SK-N-SH treated with all-trans-retinoic acid at 6 μM for 48 hours (cell line): ENCODE measurements around the gene CDIPT.
"Not testable (repeated sequence)": the region's sequence is repeated elsewhere in the genome, so short reads cannot be mapped to it uniquely, and the experiment has no call there.

Source experiments
- ATAC-seq: fragments of 200-7000 bp; cut with Tn5 transposase; 3 replicates; pipeline ENCODE4 v1.9.1; 2020; ENCODE audit warnings: mild to moderate bottlenecking, moderate library complexity
- ARNTL ChIP-seq: fragments of 450-650 bp; formaldehyde crosslinking; IDR thresholded peaks from 2 replicates; pipeline ENCODE4 v1.5.0; 2020; ENCODE audit warnings: low read depth, mild to moderate bottlenecking, moderate library complexity, borderline replicate concordance
- BACH2 ChIP-seq: fragments of 250-450 bp; sonication (Bioruptor Pico); IDR thresholded peaks from 2 replicates; pipeline ENCODE4 v1.9.0; 2021; ENCODE audit warnings: mild to moderate bottlenecking, borderline replicate concordance
- CREB5 ChIP-seq: fragments of 250-450 bp; sonication (Bioruptor Pico); IDR thresholded peaks from 2 replicates; pipeline ENCODE4 v1.5.1; 2020; ENCODE audit warnings: low read depth, mild to moderate bottlenecking, moderate library complexity
- CSDC2 ChIP-seq: fragments of 250-450 bp; sonication (Bioruptor Pico); IDR thresholded peaks from 2 replicates; pipeline ENCODE4 v1.5.0; 2020; ENCODE audit warnings: mild to moderate bottlenecking, moderate library complexity
- CSRNP3 ChIP-seq: fragments of 250-450 bp; sonication (Bioruptor Pico); IDR thresholded peaks from 2 replicates; pipeline ENCODE4 v1.5.1; 2021; ENCODE audit warnings: mild to moderate bottlenecking, moderate library complexity
- ESRRG ChIP-seq: fragments of 250-450 bp; sonication (Bioruptor Pico); IDR thresholded peaks from 2 replicates; pipeline ENCODE4 v1.6.1; 2021; ENCODE audit warnings: mild to moderate bottlenecking
- GLIS3 ChIP-seq: fragments of 250-450 bp; sonication (Bioruptor Pico); IDR thresholded peaks from 2 replicates; pipeline ENCODE4 v1.5.0; 2020; ENCODE audit warnings: mild to moderate bottlenecking, moderate library complexity
- ISL1 ChIP-seq: fragments of 250-450 bp; sonication (Bioruptor Pico); IDR thresholded peaks from 2 replicates; pipeline ENCODE4 v2.1.2; 2022; ENCODE audit warnings: mild to moderate bottlenecking, moderate library complexity
- OSR1 ChIP-seq: fragments of 250-450 bp; sonication (Bioruptor Pico); IDR thresholded peaks from 2 replicates; pipeline ENCODE4 v1.8.0; 2022; ENCODE audit warnings: moderate library complexity, mild to moderate bottlenecking, inconsistent platforms
- PATZ1 ChIP-seq: fragments of 250-450 bp; sonication (Bioruptor Pico); IDR thresholded peaks from 2 replicates; pipeline ENCODE4 v1.8.0; 2020; ENCODE audit warnings: mild to moderate bottlenecking, moderate library complexity, borderline replicate concordance
- POU6F1 ChIP-seq: fragments of 250-450 bp; sonication (Bioruptor Pico); IDR thresholded peaks from 2 replicates; pipeline ENCODE4 v1.8.0; 2021; ENCODE audit warnings: low read depth, mild to moderate bottlenecking, moderate library complexity, borderline replicate concordance
- PPARA ChIP-seq: fragments of 250-450 bp; sonication (Bioruptor Pico); IDR thresholded peaks from 2 replicates; pipeline ENCODE4 v1.5.0; 2020; ENCODE audit warnings: mild to moderate bottlenecking, borderline replicate concordance
- RARB ChIP-seq: fragments of 250-450 bp; sonication (Bioruptor Pico); IDR thresholded peaks from 2 replicates; pipeline ENCODE4 v1.8.0; 2021; ENCODE audit warnings: mild to moderate bottlenecking, moderate library complexity
- SNAI2 ChIP-seq: fragments of 250-450 bp; sonication (Bioruptor Pico); IDR thresholded peaks from 2 replicates; pipeline ENCODE4 v1.5.0; 2020; ENCODE audit warnings: mild to moderate bottlenecking, moderate library complexity
- TCF4 ChIP-seq: fragments of 250-450 bp; sonication (Bioruptor Pico); IDR thresholded peaks from 2 replicates; pipeline ENCODE4 v1.8.0; 2021; ENCODE audit warnings: mild to moderate bottlenecking, moderate library complexity, borderline replicate concordance
- TOX ChIP-seq: fragments of 250-450 bp; sonication (Bioruptor Pico); IDR thresholded peaks from 2 replicates; pipeline ENCODE4 v1.8.0; 2021; ENCODE audit warnings: mild to moderate bottlenecking, moderate library complexity, borderline replicate concordance
- ZC3H10 ChIP-seq: fragments of 250-450 bp; sonication (Bioruptor Pico); IDR thresholded peaks from 2 replicates; pipeline ENCODE4 v1.5.1; 2021; ENCODE audit warnings: mild to moderate bottlenecking, moderate library complexity
- ZFP3 ChIP-seq: fragments of 250-450 bp; sonication (Bioruptor Pico); IDR thresholded peaks from 2 replicates; pipeline ENCODE4 v1.5.0; 2020; ENCODE audit warnings: mild to moderate bottlenecking, moderate library complexity
- ZFP30 ChIP-seq: fragments of 450-650 bp; formaldehyde crosslinking; IDR thresholded peaks from 2 replicates; pipeline ENCODE4 v1.5.0; 2022; ENCODE audit warnings: mild to moderate bottlenecking, moderate library complexity
- ZNF565 ChIP-seq: fragments of 450-650 bp; formaldehyde crosslinking; conservative IDR thresholded peaks from 2 replicates; pipeline ENCODE4 v1.5.0; 2020; ENCODE audit warnings: low read depth, mild to moderate bottlenecking, moderate library complexity
- ZNF70 ChIP-seq: fragments of 450-650 bp; formaldehyde crosslinking; IDR thresholded peaks from 2 replicates; pipeline ENCODE4 v1.5.0; 2020; ENCODE audit warnings: mild to moderate bottlenecking, moderate library complexity

Gene CDIPT

GRCh38 chr16:29891525-29892457 is 28.8 kb upstream of the CDIPT start (continued):
- TF ChIP-seq CREB5 (CRISPR knock-in tag) (no peak), ISL1 (CRISPR knock-in tag) (no peak), OSR1 (no peak), GLIS3 (CRISPR knock-in tag) (no peak)

GRCh38 chr16:29889372-29889771 is 26.3 kb upstream of the CDIPT start:
- ATAC-seq, result not testable (repeated sequence)

- no peak for TF ChIP-seq GLIS3 (CRISPR knock-in tag)
- TF ChIP-seq CREB5 (CRISPR knock-in tag), result no peak
- no peak for TF ChIP-seq ZNF70 (CRISPR knock-in tag)
- no peak for TF ChIP-seq ARNTL
- no peak for TF ChIP-seq PPARA (CRISPR knock-in tag)
- TF ChIP-seq SNAI2 (CRISPR knock-in tag), result no peak
- TF ChIP-seq ESRRG (CRISPR knock-in tag), result no peak
- TF ChIP-seq ISL1 (CRISPR knock-in tag), result no peak
- TF ChIP-seq CSRNP3, result no peak
- no peak for TF ChIP-seq OSR1
- no peak for TF ChIP-seq CSDC2
- no peak for TF ChIP-seq ZNF565 (CRISPR knock-in tag)
- TF ChIP-seq BACH2, result no peak
- TF ChIP-seq TCF4, result no peak
- TF ChIP-seq PATZ1 (CRISPR knock-in tag), result no peak
- no peak for TF ChIP-seq TOX (CRISPR knock-in tag)
- TF ChIP-seq RARB (CRISPR knock-in tag), result no peak
- TF ChIP-seq POU6F1, result no peak
- TF ChIP-seq ZFP30 (CRISPR knock-in tag), result no peak
- no peak for TF ChIP-seq ZC3H10 (CRISPR knock-in tag)
- ATAC-seq, result no peak
These were observed 21.0 kb upstream of the CDIPT start for GRCh38 chr16:29883987-29884386.

GRCh38 chr16:29881050-29881449 is 18.0 kb upstream of the CDIPT start:
- TF ChIP-seq ZFP3 (CRISPR knock-in tag) (no peak), ZNF70 (CRISPR knock-in tag) (no peak), ZC3H10 (CRISPR knock-in tag) (no peak), SNAI2 (CRISPR knock-in tag) (no peak), ARNTL (no peak)
- TF ChIP-seq, all 23 proteins: peak for 0
- no peak for ATAC-seq
